VCaP (cell line): ENCODE data around the gene HNRNPU.

ENCODE experiments used
- H3K27ac ChIP-seq: fragments of 450-650 bp; 2 replicates; pipeline ENCODE4 v1.5.1; 2017
- CTCF ChIP-seq: fragments of 450-650 bp; conservative IDR thresholded peaks from 2 replicates; pipeline ENCODE4 v1.5.1; 2017; ENCODE audit warnings: mild to moderate bottlenecking, moderate library complexity

The HNRNPU gene

DNA sequence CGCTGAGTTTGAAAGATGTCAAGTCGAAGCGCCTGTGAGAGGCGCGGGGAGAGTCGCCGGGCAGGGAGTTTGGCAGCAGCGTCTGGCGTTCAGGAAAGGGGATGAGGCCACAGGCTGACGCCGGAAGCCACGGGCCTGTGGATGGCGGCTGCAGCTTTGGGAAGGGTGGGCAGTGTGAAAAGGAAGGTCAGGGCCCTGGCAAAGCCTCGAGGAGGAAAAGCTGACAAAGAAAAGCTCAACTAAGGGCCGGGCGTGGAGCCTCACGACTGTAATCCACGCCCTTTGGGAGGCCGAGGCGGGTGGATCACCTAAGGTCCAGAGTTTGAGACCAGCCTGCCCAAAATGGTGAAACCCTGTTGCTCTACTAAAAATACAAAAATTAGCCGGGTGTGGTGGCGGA, 54.1 kb downstream of the HNRNPU start:
- no peak for TF ChIP-seq CTCF
- H3K27ac ChIP-seq = no peak overlapping the region

DNA sequence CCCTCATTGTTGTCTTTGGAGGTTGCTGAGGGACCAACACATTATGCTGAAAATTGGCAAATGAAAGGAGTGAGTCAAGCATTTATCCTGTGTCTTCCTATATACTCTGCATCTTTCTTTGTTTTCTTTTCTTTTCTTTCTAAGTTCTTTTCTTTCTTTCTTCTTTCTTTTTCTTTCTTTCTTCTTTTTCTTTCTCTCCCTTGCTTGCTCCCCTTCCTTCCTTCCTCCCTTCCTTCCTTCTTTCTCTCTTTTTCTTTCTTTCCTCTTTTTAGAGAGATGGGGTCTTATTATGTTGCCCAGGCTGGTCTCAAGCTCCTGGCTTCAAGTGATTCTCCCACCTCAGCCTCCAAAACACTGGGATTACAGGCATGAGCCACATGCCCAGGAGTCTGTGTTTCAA, 57.2 kb downstream of the HNRNPU start:
- no peak for TF ChIP-seq CTCF
- H3K27ac ChIP-seq = no peak overlapping the region

GRCh38 chr1:244804841-244805240, 59.5 kb downstream of the HNRNPU start:
- TF ChIP-seq CTCF = no peak
- H3K27ac ChIP-seq = no peak overlapping the region

GRCh38 chr1:244802556-244803239, 61.6 kb downstream of the HNRNPU start:
- H3K27ac ChIP-seq = peak overlapping the region; percentile 26
- no peak for TF ChIP-seq CTCF

DNA sequence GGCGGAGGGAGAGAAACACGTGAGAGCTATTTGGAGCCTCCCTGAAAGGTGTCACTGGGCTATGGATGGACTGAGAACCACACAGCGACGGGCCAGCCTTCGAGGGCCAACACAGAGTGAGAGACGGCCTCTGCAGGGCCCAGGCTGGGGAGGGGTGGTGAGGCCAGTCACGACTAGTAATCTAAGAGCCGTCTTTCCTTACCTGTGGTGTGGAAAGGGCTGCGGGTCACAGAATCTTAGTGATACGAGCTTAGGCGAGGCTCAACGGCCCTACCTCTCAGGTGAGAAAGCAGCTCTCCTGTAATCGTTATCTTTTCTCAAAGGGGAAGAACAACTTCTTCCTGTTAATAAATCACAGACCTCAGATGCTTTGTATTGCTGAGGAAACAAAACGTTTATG, 62.3 kb downstream of the HNRNPU start:
- H3K27ac ChIP-seq = peak overlapping the region; percentile 26
- TF ChIP-seq CTCF = no peak

GRCh38 chr1:244801246-244801645, 63.1 kb downstream of the HNRNPU start:
- H3K27ac ChIP-seq = no peak overlapping the region; the same call in 1 of the 2 replicates
- TF ChIP-seq CTCF = peak; percentile 80

DNA sequence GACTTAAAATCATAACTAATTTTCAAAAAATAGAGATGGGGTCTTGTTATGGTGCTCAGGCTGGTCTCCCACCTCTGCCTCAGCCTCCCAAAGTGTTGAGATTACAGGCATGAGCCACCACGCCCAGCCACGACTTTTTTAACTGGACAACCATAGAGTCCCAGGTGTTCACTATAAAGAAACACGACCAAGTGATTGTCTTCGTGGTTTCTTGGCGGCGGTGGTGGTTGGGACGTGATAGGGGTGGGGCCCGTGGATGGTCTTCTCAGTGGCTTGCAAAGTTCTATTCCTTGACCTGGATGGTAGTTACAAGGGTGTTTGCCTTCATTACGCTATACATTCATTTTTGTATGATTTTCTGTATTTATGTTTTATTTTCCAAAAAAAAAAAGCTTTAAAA, 63.5 kb downstream of the HNRNPU start:
- no peak for TF ChIP-seq CTCF
- no peak overlapping the region for H3K27ac ChIP-seq
